H1 (cell line): ENCODE data around the gene ANP32B. TPM values are rescaled to one million over a fixed set of nuclear protein-coding genes. Genes with fewer than 3 reads are reported as not detected.

Source experiments
- CTCF ChIA-PET: fragments of 300-600 bp; sonication (Branson Sonifier 250); formaldehyde crosslinking; loops from one replicate; lab custom pipeline; 2021; ENCODE audit not compliant: partially characterized antibody; lab: Charles Lee
- POLR2A ChIA-PET: fragments of 300-600 bp; sonication (Branson Sonifier 250); formaldehyde crosslinking; loops from one replicate; lab custom pipeline; 2021; ENCODE audit warnings: inconsistent platforms; ENCODE audit not compliant: partially characterized antibody; lab: Charles Lee
- DNase-seq, 2 experiments: peaks; one replicate each; pipeline versions ENCODE4 v3.0.0 to v3.0.0-alpha.2; 2010 to 2022; ENCODE audit warnings: low spot score in 2 of 2, low read depth in 1 of 2, mixed read lengths in 1 of 2
- FAIRE-seq: peaks from 2 replicates; lab custom pipeline; 2011; peaks lifted over from hg19 to GRCh38; lab: Jason Lieb, UNC
- H2AFZ ChIP-seq: 2 replicates; pipeline ENCODE4 v1.8.1; 2012; ENCODE audit warnings: low read length, inconsistent platforms
- H2AK5ac ChIP-seq: 2 replicates; pipeline ENCODE4 v1.6.1; 2013; ENCODE audit warnings: low read depth, low read length
- H2BK120ac ChIP-seq: replicated peaks from 2 replicates; pipeline ENCODE3; 2013; ENCODE audit warnings: low read depth, low read length, inconsistent platforms
- H2BK12ac ChIP-seq: 2 replicates; pipeline ENCODE4 v1.6.1; 2013; ENCODE audit warnings: low read depth, low read length
- H2BK15ac ChIP-seq: 2 replicates; pipeline ENCODE4 v1.6.1; 2013; ENCODE audit warnings: low read length
- H2BK20ac ChIP-seq: 2 replicates; pipeline ENCODE4 v1.6.1; 2013; ENCODE audit warnings: low read length
- H2BK5ac ChIP-seq: 2 replicates; pipeline ENCODE4 v1.6.1; 2013; ENCODE audit warnings: low read depth, low read length
- H3K14ac ChIP-seq: 2 replicates; pipeline ENCODE4 v1.6.1; 2013; ENCODE audit warnings: inconsistent platforms; ENCODE audit not compliant: insufficient read length
- H3K18ac ChIP-seq: 2 replicates; pipeline ENCODE4 v1.6.1; 2013; ENCODE audit warnings: low read length; ENCODE audit errors: extremely low read depth
- H3K23ac ChIP-seq: 2 replicates; pipeline ENCODE4 v1.6.1; 2013; ENCODE audit warnings: inconsistent platforms; ENCODE audit not compliant: insufficient read length
- H3K23me2 ChIP-seq: 2 replicates; pipeline ENCODE4 v1.6.1; 2013; ENCODE audit warnings: low read depth, low read length
- H3K27ac ChIP-seq: 2 replicates; pipeline ENCODE4 v1.6.1; 2011; ENCODE audit warnings: low read depth, low read length, inconsistent platforms
- H3K27me3 ChIP-seq, 4 experiments: replicated peaks in 1 of 4; 1 replicate in 1 of 4; 2 replicates in 3 of 4; pipeline versions ENCODE4 v1.6.1 to v1.8.1; 2011 to 2013; ENCODE audit warnings: low read length in 3 of 4, mild to moderate bottlenecking in 3 of 4, inconsistent platforms in 2 of 4, mixed read lengths in 2 of 4, moderate library complexity in 1 of 4; ENCODE audit not compliant: control insufficient read depth in 3 of 4, insufficient read depth in 3 of 4; ENCODE audit errors: extremely low read depth in 1 of 4
- H3K36me3 ChIP-seq, 4 experiments: 2 replicates each; pipeline versions ENCODE4 v1.6.1 to v1.8.1; 2011 to 2013; ENCODE audit warnings: mild to moderate bottlenecking in 4 of 4, low read length in 3 of 4, moderate library complexity in 2 of 4, control low read depth in 1 of 4, inconsistent platforms in 1 of 4; ENCODE audit not compliant: insufficient read depth in 4 of 4, control insufficient read depth in 2 of 4
- H3K4ac ChIP-seq: replicated peaks from 2 replicates; pipeline ENCODE3; 2013; ENCODE audit warnings: low read length, low read depth, mixed read lengths, inconsistent platforms; ENCODE audit not compliant: insufficient read length
- H3K4me1 ChIP-seq, 4 experiments: replicated peaks in 1 of 4; 1 replicate in 1 of 4; 2 replicates in 3 of 4; pipeline versions ENCODE4 v1.6.1 to v1.8.1; 2011 to 2013; ENCODE audit warnings: low read length in 3 of 4, inconsistent platforms in 2 of 4, mixed read lengths in 1 of 4; ENCODE audit not compliant: insufficient read depth in 4 of 4, control insufficient read depth in 3 of 4
- H3K4me2 ChIP-seq, 2 experiments: 2 replicates each; pipeline versions ENCODE4 v1.6.1 to v1.8.1; 2011 to 2013; ENCODE audit warnings: low read depth in 2 of 2, low read length in 2 of 2, control low read depth in 1 of 2, inconsistent platforms in 1 of 2, mild to moderate bottlenecking in 1 of 2; ENCODE audit not compliant: insufficient read depth in 1 of 2
- H3K4me3 ChIP-seq, 4 experiments: fragments of 200-600, 300-600 bp in 1 of 4; sonication (generic), shearing (Covaris generic), sonication (Bioruptor Twin) in 1 of 4; 2 replicates each; pipeline versions ENCODE4 v1.5.1 to v1.8.1; 2011 to 2016; ENCODE audit warnings: low read length in 4 of 4, low read depth in 3 of 4, control low read depth in 2 of 4, inconsistent platforms in 2 of 4, mild to moderate bottlenecking in 2 of 4, mixed read lengths in 1 of 4, moderate library complexity in 1 of 4; ENCODE audit not compliant: insufficient read depth in 2 of 4; ENCODE audit errors: extremely low read depth in 1 of 4
- H3K56ac ChIP-seq: replicated peaks from 2 replicates; pipeline ENCODE3; 2013; ENCODE audit warnings: low read depth, mild to moderate bottlenecking, mixed read lengths, low read length, inconsistent platforms; ENCODE audit not compliant: insufficient read length
- H3K79me1 ChIP-seq: 2 replicates; pipeline ENCODE4 v1.6.1; 2013; ENCODE audit warnings: low read depth, low read length, control low read depth
- H3K79me2 ChIP-seq, 2 experiments: 2 replicates each; pipeline versions ENCODE4 v1.6.1 to v1.8.1; 2012 to 2013; ENCODE audit warnings: low read length in 2 of 2, mild to moderate bottlenecking in 2 of 2, inconsistent platforms in 1 of 2; ENCODE audit not compliant: insufficient read depth in 2 of 2, control insufficient read depth in 1 of 2
- H3K9ac ChIP-seq, 4 experiments: replicated peaks in 1 of 4; 1 replicate in 1 of 4; 2 replicates in 3 of 4; pipeline versions ENCODE4 v1.6.1 to v1.8.1; 2011 to 2013; ENCODE audit warnings: low read depth in 3 of 4, low read length in 3 of 4, control low read depth in 2 of 4, mild to moderate bottlenecking in 2 of 4, moderate library complexity in 2 of 4, inconsistent platforms in 1 of 4; ENCODE audit errors: extremely low read depth in 1 of 4
- H3K9me3 ChIP-seq, 2 experiments: 2 replicates each; pipeline versions ENCODE4 v1.6.1 to v1.8.1; 2012 to 2013; ENCODE audit warnings: mild to moderate bottlenecking in 2 of 2, moderate library complexity in 2 of 2, control low read depth in 1 of 2, inconsistent platforms in 1 of 2, low read depth in 1 of 2, low read length in 1 of 2, mixed read lengths in 1 of 2; ENCODE audit not compliant: insufficient read depth in 2 of 2
- H4K20me1 ChIP-seq, 2 experiments: replicated peaks in 1 of 2; 2 replicates each; pipeline versions ENCODE3 to v1.8.1; 2011 to 2013; ENCODE audit warnings: inconsistent platforms in 2 of 2, low read length in 2 of 2, mild to moderate bottlenecking in 1 of 2; ENCODE audit not compliant: insufficient read depth in 2 of 2, control insufficient read depth in 1 of 2
- H4K5ac ChIP-seq: 2 replicates; pipeline ENCODE4 v1.6.1; 2013; ENCODE audit warnings: low read length, low read depth, mixed read lengths, inconsistent platforms; ENCODE audit not compliant: insufficient read length
- H4K8ac ChIP-seq: 2 replicates; pipeline ENCODE4 v1.8.0; 2013; ENCODE audit warnings: mild to moderate bottlenecking, moderate library complexity, low read length, inconsistent platforms; ENCODE audit not compliant: insufficient read depth; ENCODE audit errors: extremely low read depth
- H4K91ac ChIP-seq: replicated peaks from 2 replicates; pipeline ENCODE3; 2013; ENCODE audit warnings: low read length, mixed read lengths, inconsistent platforms; ENCODE audit not compliant: insufficient read length
- JUND ChIP-seq: IDR thresholded peaks from 2 replicates; pipeline ENCODE4 v1.6.1; 2011; ENCODE audit warnings: mild to moderate bottlenecking, improper control_type of control experiment, low read length
- SRF ChIP-seq: IDR thresholded peaks from 2 replicates; pipeline ENCODE4 v1.6.1; 2011; ENCODE audit warnings: mild to moderate bottlenecking, low read depth, low read length, moderate library complexity
- WGBS, 2 experiments: shearing (Covaris generic) in 1 of 2; methylation state at CpG; one replicate each; pipeline versions ENCODE4 v1.1.6 to v1.1.7; 2013 to 2015; ENCODE audit warnings: low lambda C conversion rate in 2 of 2, mixed read lengths in 2 of 2, inconsistent platforms in 1 of 2, low coverage in 1 of 2, missing lambda C conversion rate in 1 of 2; ENCODE audit not compliant: insufficient replicate concordance in 2 of 2, insufficient coverage in 1 of 2, insufficient read length in 1 of 2; ENCODE audit errors: extremely low coverage in 1 of 2, missing lambda C conversion rate in 1 of 2; 5-methylcytosine and 5-hydroxymethylcytosine counted together
- polyA plus RNA-seq, 7 experiments: library from polyadenylated mRNA; depleted of rRNA in 3 of 7; stranded (reverse) in 5 of 7; unstranded in 2 of 7; fragments of >200 nt in 5 of 7; fragments of 200-250 nt in 2 of 7; gene quantifications; 1 replicate in 5 of 7; 2 replicates in 1 of 7; 4 replicates in 1 of 7; pipeline versions ENCODE4 v1.2.1 to v1.2.3, GENCODE V29; 2011 to 2013; ENCODE audit warnings: missing spikeins in 2 of 7, mixed read lengths in 2 of 7
- total RNA-seq: library from RNA; stranded (reverse); fragmentation: NEBNext Ultra II Directional; extraction: Animal tissue kit (Norgen Biotek cat#: 25700); gene quantifications from 2 replicates; pipeline ENCODE4 v1.2.1, GENCODE V29; 2021

The ANP32B gene
- total and polyA plus RNA-seq, 2 of the 8 experiments (the other 6 are each of a cell fraction or from before 2014, with no cell fraction given), result 7.6 to 88.1 TPM

- Histone ChIP-seq H3K4me3 (no peak overlapping the region), H2BK5ac (no peak overlapping the region), H4K8ac (no peak overlapping the region), H3K18ac (no peak overlapping the region), H2BK120ac (no peak overlapping the region), H4K91ac (no peak overlapping the region), H4K5ac (no peak overlapping the region), H2BK15ac (no peak overlapping the region), H2AFZ (no peak overlapping the region), H3K36me3 (peaks cover 5 to 64% (median 38%) of the 10 kb centered on the region in 4 experiments), H3K9ac (no peak overlapping the region), H2BK20ac (no peak overlapping the region), H3K56ac (no peak overlapping the region), H3K23ac (no peak overlapping the region), H3K79me2 (no peaks in the 10 kb centered on the region), H3K27me3 (no peaks in the 10 kb centered on the region), H3K4me1 (no peaks in the 10 kb centered on the region), H3K79me1 (no peaks in the 10 kb centered on the region), H2AK5ac (no peak overlapping the region), H3K14ac (no peak overlapping the region), H3K9me3 (no peaks in the 10 kb centered on the region), H2BK12ac (no peak overlapping the region), H3K4me2 (no peak overlapping the region), H3K27ac (no peak overlapping the region), H3K4ac (no peak overlapping the region), H3K23me2 (no peaks in the 10 kb centered on the region), H4K20me1 (peaks cover 2 to 7% of the 10 kb centered on the region in 2 experiments)
- 88% methylated on average over 3 of the region's 3 CpGs; no CpG with 5 or more reads in 1 of the 2 experiments for WGBS, 2 experiments
- CTCF ChIA-PET, result interaction anchor here (1.2 kb wide), 1 partner anchor 26 kb away, joined by 5 read pairs; no protein-coding TSS in a partner anchor
- no peak for DNase-seq
- POLR2A ChIA-PET, result no interaction called here
- FAIRE-seq, result no peak
- no peak for TF ChIP-seq SRF
- no peak for TF ChIP-seq JUND
- TF ChIP-seq, all 59 proteins: peak for 0
Measured at GRCh38 chr9:98008764-98009163, 25.6 kb downstream of the ANP32B start.
